ENCODE results near the gene OSBPL6.

The OSBPL6 gene

GRCh38 chr2:178205853-178206521, 11.7 kb downstream of the OSBPL6 start:
- DNase-seq (ENCODE audit: low read depth): no peak
- no peak overlapping the region for H3K4me3 ChIP-seq (ENCODE audit: low read depth, low read length)
- no peak for TF ChIP-seq CTCF (IDR thresholded peaks at IDR 0.05; ENCODE audit: low read depth, low read length, missing control alignments)

GRCh38 chr2:178208336-178208735, 14.0 kb downstream of the OSBPL6 start:
- H3K4me3 ChIP-seq (ENCODE audit: low read depth, low read length): no peak overlapping the region
- no peak for DNase-seq (ENCODE audit: low read depth)
- TF ChIP-seq CTCF (IDR thresholded peaks at IDR 0.05; ENCODE audit: low read depth, low read length, missing control alignments): no peak

GRCh38 chr2:178208817-178209216, 14.5 kb downstream of the OSBPL6 start:
- no peak for TF ChIP-seq CTCF (IDR thresholded peaks at IDR 0.05; ENCODE audit: low read depth, low read length, missing control alignments)

GRCh38 chr2:178211460-178211859, 17.1 kb downstream of the OSBPL6 start:
- DNase-seq (ENCODE audit: low read depth): no peak
- H3K4me3 ChIP-seq (ENCODE audit: low read depth, low read length): no peak overlapping the region
- TF ChIP-seq CTCF (IDR thresholded peaks at IDR 0.05; ENCODE audit: low read depth, low read length, missing control alignments): no peak

More at GRCh38 chr2:178208817-178209216, 14.5 kb downstream of the OSBPL6 start:
- no peak for DNase-seq (ENCODE audit: low read depth)
- no peak overlapping the region for H3K4me3 ChIP-seq (ENCODE audit: low read depth, low read length)

- no peak for DNase-seq (ENCODE audit: low read depth)
- no peak for TF ChIP-seq CTCF (IDR thresholded peaks at IDR 0.05; ENCODE audit: low read depth, low read length, missing control alignments)
- no peak overlapping the region for H3K4me3 ChIP-seq (ENCODE audit: low read depth, low read length)
Observed at GRCh38 chr2:178211943-178212342, 17.6 kb downstream of the OSBPL6 start.

GRCh38 chr2:178213991-178214390, 19.7 kb downstream of the OSBPL6 start:
- TF ChIP-seq CTCF (IDR thresholded peaks at IDR 0.05; ENCODE audit: low read depth, low read length, missing control alignments): no peak
- no peak for DNase-seq (ENCODE audit: low read depth)
- H3K4me3 ChIP-seq (ENCODE audit: low read depth, low read length): no peak overlapping the region

GRCh38 chr2:178219247-178219646, 24.9 kb downstream of the OSBPL6 start:
- no peak overlapping the region for H3K4me3 ChIP-seq (ENCODE audit: low read depth, low read length)
- DNase-seq (ENCODE audit: low read depth): no peak
- TF ChIP-seq CTCF (IDR thresholded peaks at IDR 0.05; ENCODE audit: low read depth, low read length, missing control alignments): no peak
